HG02763 (cell line): ENCODE results near the gene POLE3.
"Not testable (repeated sequence)": the region's sequence is repeated elsewhere in the genome, so short reads cannot be mapped to it uniquely, and the experiment has no call there.

Source experiments
- ATAC-seq: cut with Tn5 transposase; IDR thresholded peaks from one replicate; pipeline ENCODE4 v1.9.1; 2021; ENCODE audit warnings: mild to moderate bottlenecking, moderate library complexity; ENCODE audit not compliant: unreplicated experiment

Gene POLE3

GRCh38 chr9:113406353-113406752 lies 4.1 kb downstream of the POLE3 start:
- not testable (repeated sequence) for ATAC-seq

DNA sequence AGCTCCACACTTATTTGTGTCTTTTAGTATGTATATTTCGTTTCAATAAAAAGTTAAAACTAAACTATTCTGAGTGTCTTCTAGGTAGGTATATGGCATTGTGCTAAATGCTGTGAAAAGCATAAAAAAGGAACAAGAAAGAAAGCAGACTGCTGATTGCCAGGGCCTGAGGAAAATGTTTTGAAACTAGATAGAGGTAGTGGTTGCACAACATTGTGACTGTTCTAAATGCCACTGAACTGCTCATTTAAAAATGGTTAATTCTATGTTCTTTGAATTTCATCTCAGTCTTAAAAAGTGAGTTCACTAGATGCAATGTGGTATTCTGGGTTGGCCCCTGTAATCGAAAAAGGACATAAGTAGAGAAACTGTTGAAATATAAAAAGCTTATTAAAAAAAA lies 6.8 kb downstream of the POLE3 start:
- no peak for ATAC-seq

GRCh38 chr9:113401027-113401792 lies 9.3 kb downstream of the POLE3 start, which contains the start of gene ALAD:
Gene ALAD (minus strand): TSS chr9:113401284. CDS start chr9:113393559, 7,725 bp downstream.
- peak; percentile 99 for ATAC-seq

- no peak for ATAC-seq
Measured at GRCh38 chr9:113399646-113400200, 10.8 kb downstream of the POLE3 start.

DNA sequence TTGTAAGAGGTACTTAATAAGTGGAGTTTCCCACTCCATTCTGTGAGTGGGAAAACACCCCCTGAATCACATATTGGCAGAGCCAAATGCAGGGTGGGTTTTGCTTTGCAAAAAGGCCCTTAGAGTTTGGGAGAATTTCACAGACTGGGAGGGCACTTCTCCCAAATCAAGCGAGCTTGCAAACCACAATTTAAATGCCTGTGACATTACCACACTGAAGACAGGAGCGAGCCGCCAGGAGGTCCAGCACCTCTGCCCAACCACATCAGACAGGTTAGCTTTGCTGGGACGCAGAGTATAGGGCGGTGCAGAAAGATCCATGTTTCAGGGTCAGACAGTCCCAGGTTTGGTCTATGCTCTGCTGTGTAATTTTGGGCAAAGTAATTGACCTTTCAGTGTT lies 11.7 kb downstream of the POLE3 start:
- no peak for ATAC-seq

GRCh38 chr9:113397203-113397631 lies 13.3 kb downstream of the POLE3 start:
- ATAC-seq, result no peak

DNA sequence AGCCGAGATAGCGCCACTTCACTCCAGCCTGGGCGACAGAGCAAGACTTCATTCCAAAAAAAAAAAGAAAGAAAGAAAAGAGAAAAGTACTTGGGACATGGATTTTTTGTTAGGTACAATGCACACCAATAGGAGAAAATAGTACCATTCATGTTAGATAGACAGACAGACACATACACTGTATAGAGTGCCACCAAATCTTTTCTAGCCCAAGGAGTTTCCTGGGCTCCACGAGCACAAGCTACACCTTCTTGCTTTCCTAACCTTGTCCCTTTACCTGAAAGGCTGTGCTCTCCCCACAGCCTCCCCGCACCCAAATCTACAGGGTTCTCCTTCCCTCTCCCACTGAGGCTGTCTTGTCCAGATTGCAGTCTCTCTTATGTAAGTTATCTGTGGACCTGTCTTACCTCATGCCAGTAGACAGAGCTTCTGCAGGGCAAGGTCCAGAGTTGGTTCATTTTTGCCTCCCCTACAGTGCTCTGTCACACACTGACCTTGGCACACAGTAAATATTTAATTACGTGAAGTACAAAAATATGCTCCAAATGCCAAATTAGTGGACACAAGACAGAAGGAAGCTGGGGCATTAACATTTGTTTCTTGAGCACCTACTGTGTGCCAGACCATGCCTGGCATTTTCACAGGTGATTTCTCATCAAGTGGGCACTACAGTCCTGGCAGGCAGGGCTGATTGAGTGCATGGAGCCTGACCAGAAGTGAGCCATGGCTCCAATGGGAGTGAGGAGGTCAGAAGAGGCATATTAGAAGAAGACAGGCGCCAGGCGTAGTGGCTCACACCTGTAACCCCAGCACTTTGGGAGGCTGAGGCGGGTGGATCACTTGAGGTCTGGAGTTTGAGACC lies 15.2 kb downstream of the POLE3 start:
- ATAC-seq, result no peak

DNA sequence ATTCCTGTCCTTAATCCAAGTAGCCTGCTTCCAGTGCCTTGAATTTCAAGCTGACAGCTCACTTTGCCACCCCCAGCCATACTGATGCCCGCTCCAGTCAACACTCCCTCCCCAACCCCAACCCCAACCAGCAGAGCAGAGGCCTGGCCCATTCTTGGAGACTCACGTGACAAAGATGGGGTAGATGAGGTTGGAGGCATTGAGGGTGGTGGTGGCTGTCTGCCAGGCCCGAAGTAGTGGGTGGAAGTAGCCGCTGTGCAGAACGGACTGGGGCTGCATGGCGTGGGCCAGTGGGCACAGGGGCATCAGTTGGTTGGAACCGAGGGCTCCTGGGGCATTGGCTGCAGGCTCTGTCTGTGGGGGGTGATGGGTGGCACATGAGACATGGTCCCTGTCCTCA lies 17.2 kb downstream of the POLE3 start:
- no peak for ATAC-seq

DNA sequence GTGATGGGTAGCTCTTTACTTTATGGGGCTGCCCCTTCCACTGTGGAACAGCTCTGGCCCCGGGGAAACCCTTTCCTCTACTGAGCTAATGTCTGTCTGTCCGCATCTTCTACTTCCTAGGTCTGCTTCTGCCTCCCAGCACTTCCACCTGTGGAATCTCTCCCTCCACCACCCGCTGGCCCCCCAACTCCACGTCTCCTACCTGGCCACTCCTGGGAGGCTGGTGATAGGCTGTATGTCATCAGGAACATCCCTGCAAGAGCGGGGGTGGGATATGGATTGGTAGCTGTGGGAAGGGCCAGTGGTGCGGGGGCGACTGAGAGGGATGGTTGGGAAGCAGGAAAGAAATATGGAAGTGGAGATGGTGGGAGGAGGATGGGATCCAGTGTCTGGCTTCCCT lies 18.6 kb downstream of the POLE3 start:
- no peak for ATAC-seq

- ATAC-seq, result no peak
Measured at GRCh38 chr9:113390192-113390960, 20.1 kb downstream of the POLE3 start.

GRCh38 chr9:113389451-113389850 lies 21.0 kb downstream of the POLE3 start:
- no peak for ATAC-seq

DNA sequence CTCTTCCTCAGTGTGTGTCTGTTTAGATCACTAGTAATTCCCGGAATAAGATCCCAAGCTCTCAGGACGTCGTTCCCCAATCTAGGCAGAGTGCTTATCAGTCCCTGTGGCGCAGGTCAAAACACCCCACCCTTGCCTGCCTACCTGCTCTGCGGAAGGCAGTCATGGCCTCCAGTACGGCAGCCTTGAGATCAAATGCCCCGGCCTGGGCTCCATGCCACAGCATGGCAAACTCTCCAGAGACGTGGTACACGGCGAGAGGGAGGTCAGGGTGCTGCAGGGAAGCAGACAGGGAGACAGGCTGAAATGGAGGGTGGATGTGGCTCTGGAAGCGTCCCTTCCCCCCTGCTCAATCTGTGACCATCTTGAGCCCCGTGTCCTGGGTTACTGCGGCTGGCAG lies 21.6 kb downstream of the POLE3 start:
- ATAC-seq, result no peak

GRCh38 chr9:113387560-113388230 lies 22.8 kb downstream of the POLE3 start:
- ATAC-seq, result no peak

DNA sequence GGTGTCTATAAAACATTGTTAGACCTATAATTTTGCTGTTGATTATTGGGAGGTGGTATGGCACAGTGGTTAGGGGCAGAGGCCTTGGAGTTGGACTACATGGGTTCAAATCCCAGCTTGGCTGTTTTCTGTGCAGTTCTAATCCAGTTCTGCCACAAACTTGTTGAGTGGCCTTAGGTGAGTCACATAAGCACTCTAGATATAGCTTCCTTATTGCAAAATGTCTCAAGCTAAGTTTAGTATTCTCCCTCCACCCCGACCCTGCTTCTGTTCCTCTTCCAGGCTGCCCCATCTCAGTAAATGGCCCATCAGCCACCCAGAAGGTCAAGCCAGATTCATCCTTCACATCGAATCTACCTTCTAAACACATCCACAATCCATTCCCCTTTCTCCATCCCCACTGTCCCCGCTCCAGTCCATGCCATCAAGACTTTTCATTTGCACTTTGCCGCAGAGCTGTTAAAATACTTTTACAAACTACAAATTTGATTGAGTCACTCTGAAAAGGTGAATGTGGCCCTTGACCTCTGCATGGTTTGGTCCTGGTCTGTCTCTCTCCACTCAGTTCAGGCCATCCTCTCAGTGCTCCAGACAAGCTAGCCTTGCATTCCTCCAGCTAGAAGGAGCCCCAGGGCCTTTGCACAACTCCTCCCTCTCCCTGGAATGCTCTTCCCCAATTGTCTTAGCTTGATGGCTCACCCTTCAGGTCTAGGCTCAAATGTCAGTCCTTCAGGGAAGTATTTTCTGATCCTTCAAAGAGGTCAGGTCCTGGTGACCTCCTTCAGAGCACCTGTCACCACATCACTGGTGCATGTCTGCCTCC lies 23.7 kb downstream of the POLE3 start:
- ATAC-seq, result no peak

DNA sequence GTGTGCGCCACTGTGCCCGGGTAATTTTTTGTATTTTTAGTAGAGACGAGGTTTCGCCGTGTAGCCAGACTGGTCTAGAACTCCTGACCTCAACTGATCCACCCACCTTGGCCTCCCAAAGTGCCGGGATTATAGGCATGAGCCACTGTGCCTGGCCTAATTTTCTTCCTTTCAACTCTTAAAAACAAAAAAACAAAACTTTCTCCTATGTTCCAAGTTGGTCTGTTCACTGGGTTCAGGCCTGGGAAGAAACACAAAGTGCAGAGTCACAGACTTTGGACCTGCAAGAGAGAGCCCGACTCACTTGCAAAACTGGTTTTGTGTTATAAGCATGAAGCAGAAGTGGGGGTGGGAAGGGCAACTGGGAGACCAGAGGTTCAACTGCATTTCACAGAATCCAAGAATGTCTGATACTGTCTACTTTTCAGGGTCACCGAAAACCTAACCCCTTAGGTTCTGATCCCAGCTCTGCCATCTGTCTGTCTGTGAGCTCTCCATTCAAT lies 28.5 kb downstream of the POLE3 start:
- ATAC-seq, result no peak

GRCh38 chr9:113381441-113381840 lies 29.0 kb downstream of the POLE3 start:
- ATAC-seq, result not testable (repeated sequence)

DNA sequence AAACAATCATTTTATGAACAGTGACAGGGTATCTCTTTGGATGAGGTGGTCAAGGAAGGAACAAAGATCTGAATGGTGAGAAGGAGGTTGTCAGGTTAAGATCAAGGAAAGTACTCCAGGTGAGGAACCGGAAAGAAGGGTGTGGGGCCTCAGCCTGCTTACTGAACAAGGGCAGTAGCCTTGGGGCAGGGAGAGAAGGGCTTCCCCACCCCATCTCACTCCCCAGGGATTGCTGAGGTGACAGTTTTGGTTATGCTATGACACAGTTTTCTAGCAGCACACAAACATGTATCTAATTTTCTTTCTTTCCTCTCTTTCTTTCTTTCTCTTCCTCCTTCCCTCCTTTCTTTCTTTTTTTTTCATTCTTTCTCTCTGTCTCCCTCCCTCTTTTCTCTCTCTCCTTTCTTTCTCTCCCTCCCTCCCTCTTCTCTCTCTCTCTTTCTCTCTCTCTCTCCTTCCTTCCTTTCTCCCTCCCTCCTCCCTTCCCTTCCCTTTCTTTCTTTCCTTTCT lies 29.6 kb downstream of the POLE3 start:
- ATAC-seq, result peak; percentile 31

GRCh38 chr9:113379829-113380210 lies 30.7 kb downstream of the POLE3 start:
- not testable (repeated sequence) for ATAC-seq
